CD4-positive, CD25-positive, alpha-beta regulatory T cell (primary cell): ENCODE measurements around the gene SRRT. TPM values are rescaled to one million over a fixed set of nuclear protein-coding genes. Genes with fewer than 3 reads are reported as not detected.

Experiments
- ATAC-seq, 2 donors: fragments of 150-1000 bp; cut with Tn5 transposase; one replicate each; pipeline ENCODE4 v1.10.0; 2021; ENCODE audit warnings: low read depth in 2 of 2, moderate number of reproducible peaks in 2 of 2, moderate library complexity in 1 of 2
- DNase-seq, 3 donors: peaks; one replicate each; pipeline versions ENCODE4 v3.0.0 to v3.0.0-alpha.2; 2012 to 2022; ENCODE audit warnings: mixed read lengths in 1 of 3
- H3K27ac ChIP-seq: one replicate; pipeline ENCODE4 v1.7.0; 2013; ENCODE audit warnings: mild to moderate bottlenecking, low read length; ENCODE audit not compliant: insufficient read depth, poor library complexity, severe bottlenecking
- H3K27me3 ChIP-seq: one replicate; pipeline ENCODE4 v1.7.0; 2013; ENCODE audit warnings: low read length; ENCODE audit not compliant: control insufficient read depth, insufficient read depth
- H3K36me3 ChIP-seq: one replicate; pipeline ENCODE4 v1.7.0; 2013; ENCODE audit warnings: mild to moderate bottlenecking, low read length, moderate library complexity; ENCODE audit not compliant: control insufficient read depth, insufficient read depth
- H3K4me1 ChIP-seq: 2 replicates; pipeline ENCODE4 v1.7.0; 2013; ENCODE audit warnings: mild to moderate bottlenecking, low read length; ENCODE audit not compliant: insufficient read depth, control insufficient read depth, poor library complexity, severe bottlenecking
- H3K4me3 ChIP-seq: one replicate; pipeline ENCODE4 v1.7.0; 2013; ENCODE audit warnings: low read depth, mild to moderate bottlenecking, low read length, moderate library complexity
- H3K9me3 ChIP-seq, 2 experiments: 1 replicate in 1 of 2; 2 replicates in 1 of 2; pipeline ENCODE4 v1.7.0; 2013; ENCODE audit warnings: low read length in 2 of 2, mild to moderate bottlenecking in 1 of 2, moderate library complexity in 1 of 2; ENCODE audit not compliant: control insufficient read depth in 2 of 2
- H3K27ac Mint-ChIP-seq, 3 donors: one replicate each; pipeline ENCODE4 v1.8.0; 2020 to 2022; ENCODE audit warnings: mild to moderate bottlenecking in 3 of 3, mixed read lengths in 3 of 3, moderate library complexity in 2 of 3
- H3K27me3 Mint-ChIP-seq: one replicate; pipeline ENCODE4 v1.8.0; 2022; ENCODE audit warnings: mild to moderate bottlenecking, mixed read lengths
- H3K36me3 Mint-ChIP-seq: one replicate; pipeline ENCODE4 v1.8.0; 2020; ENCODE audit warnings: mixed read lengths
- H3K4me1 Mint-ChIP-seq, 4 donors: one replicate each; pipeline ENCODE4 v1.8.0; 2020 to 2022; ENCODE audit warnings: mixed read lengths in 4 of 4, mild to moderate bottlenecking in 1 of 4
- H3K4me3 Mint-ChIP-seq, 4 donors: one replicate each; pipeline ENCODE4 v1.8.0; 2020 to 2022; ENCODE audit warnings: mild to moderate bottlenecking in 4 of 4, mixed read lengths in 4 of 4, moderate library complexity in 3 of 4
- H3K9me3 Mint-ChIP-seq, 7 donors: one replicate each; pipeline ENCODE4 v1.8.0; 2020 to 2022; ENCODE audit warnings: mixed read lengths in 7 of 7, mild to moderate bottlenecking in 3 of 7, moderate library complexity in 2 of 7
- polyA plus RNA-seq, 4 donors: library from polyadenylated mRNA; unstranded; fragments of 300-500 nt; fragmentation: Illumina TruSeq; gene quantifications; one replicate each; pipeline ENCODE4 v1.2.3, GENCODE V29; 2021
- total RNA-seq: library from RNA; stranded (reverse); gene quantifications from one replicate; pipeline ENCODE4 v1.2.3, GENCODE V29; 2022

Gene SRRT
- total and polyA plus RNA-seq, 5 donors from 2014 or later = 31.9 to 234 (median 38.5) TPM

- DNase-seq (no peak), ATAC-seq (no peak)
- H3K27ac ChIP-seq = no peak within 1 kb of the TSS
- peak within 1 kb of the TSS; percentile 66 to 75 (median 71) for H3K27ac Mint-ChIP-seq
- peaks cover 0 to 23% (median 9%) of the 10 kb centered on the region in 4 donors for H3K4me1 Mint-ChIP-seq
- H3K9me3 ChIP-seq = no peaks in the 10 kb centered on the region
- H3K4me1 ChIP-seq = peaks cover 31% of the 10 kb centered on the region
- H3K4me3 ChIP-seq = no peak within 1 kb of the TSS
- peaks cover 0 to 6% (median 0%) of the 10 kb centered on the region in 7 donors for H3K9me3 Mint-ChIP-seq
- H3K27me3 Mint-ChIP-seq = peaks cover 71% of the 10 kb centered on the region
- no peaks in the 10 kb centered on the region for H3K36me3 ChIP-seq
- H3K36me3 Mint-ChIP-seq = no peaks in the 10 kb centered on the region
- peaks cover 16% of the 10 kb centered on the region for H3K27me3 ChIP-seq
- peak within 1 kb of the TSS; percentile 82 to 88 (median 85) for H3K4me3 Mint-ChIP-seq
Observed at GRCh38 chr7:100895701-100895955, 20.7 kb downstream of the SRRT start, which contains the start of gene ACHE. TSS of gene ACHE (minus strand) at chr7:100895888. CDS start at chr7:100894232, 1,656 bp downstream.

- DNase-seq = peak in 2 of 3 donors; percentile 27 to 32
- Mint-ChIP-seq H3K36me3 (peaks cover 4% of the 10 kb centered on the region), H3K9me3 (peaks cover 0 to 9% (median 0%) of the 10 kb centered on the region in 7 donors), H3K27me3 (peaks cover 72% of the 10 kb centered on the region), H3K27ac (peak overlapping the region; percentile 66 to 75 (median 71)), H3K4me1 (peaks cover 0 to 18% (median 9%) of the 10 kb centered on the region in 4 donors), H3K4me3 (peak overlapping the region; percentile 82 to 88 (median 85))
- no peaks in the 10 kb centered on the region for H3K9me3 ChIP-seq
- H3K27me3 ChIP-seq = peaks cover 16% of the 10 kb centered on the region
- no peak overlapping the region for H3K4me3 ChIP-seq
- peaks cover 26% of the 10 kb centered on the region for H3K4me1 ChIP-seq
- ATAC-seq = no peak
- no peaks in the 10 kb centered on the region for H3K36me3 ChIP-seq
- no peak overlapping the region for H3K27ac ChIP-seq
Observed at GRCh38 chr7:100895956-100896731, 21.2 kb downstream of the SRRT start.

GRCh38 chr7:100896732-100897608 is 22.1 kb downstream of the SRRT start:
- peaks cover 16% of the 10 kb centered on the region for H3K27me3 ChIP-seq
- Mint-ChIP-seq H3K36me3 (peaks cover 4% of the 10 kb centered on the region), H3K27ac (no peak overlapping the region), H3K27me3 (peaks cover 65% of the 10 kb centered on the region), H3K4me3 (peak overlapping the region; percentile 66 to 87 (median 80)), H3K9me3 (peaks cover 0 to 9% (median 0%) of the 10 kb centered on the region in 7 donors), H3K4me1 (peaks cover 0 to 14% (median 5%) of the 10 kb centered on the region in 4 donors)
- H3K4me3 ChIP-seq = no peak overlapping the region
- no peaks in the 10 kb centered on the region for H3K36me3 ChIP-seq
- H3K4me1 ChIP-seq = peaks cover 24% of the 10 kb centered on the region
- ATAC-seq (peak; percentile 44 to 59), DNase-seq (peak; percentile 45 to 64 (median 56))
- no peak overlapping the region for H3K27ac ChIP-seq
- H3K9me3 ChIP-seq = no peaks in the 10 kb centered on the region

- peaks cover 0 to 7% (median 0%) of the 10 kb centered on the region in 7 donors for H3K9me3 Mint-ChIP-seq
- peaks cover 55% of the 10 kb centered on the region for H3K27me3 Mint-ChIP-seq
- Histone ChIP-seq H3K27me3 (peaks cover 16% of the 10 kb centered on the region), H3K9me3 (no peaks in the 10 kb centered on the region), H3K27ac (no peak overlapping the region), H3K4me3 (no peak overlapping the region), H3K4me1 (peaks cover 24% of the 10 kb centered on the region), H3K36me3 (no peaks in the 10 kb centered on the region)
- ATAC-seq (no peak), DNase-seq (no peak)
- H3K27ac Mint-ChIP-seq = no peak overlapping the region
- peak overlapping the region; percentile 19 to 83 (median 74) for H3K4me3 Mint-ChIP-seq
- H3K36me3 Mint-ChIP-seq = peaks cover 4% of the 10 kb centered on the region
- H3K4me1 Mint-ChIP-seq = peaks cover 0 to 12% (median 5%) of the 10 kb centered on the region in 4 donors
Observed at GRCh38 chr7:100897772-100898454, 23.0 kb downstream of the SRRT start.

GRCh38 chr7:100899432-100899831 is 24.5 kb downstream of the SRRT start:
- Histone ChIP-seq H3K9me3 (no peaks in the 10 kb centered on the region), H3K4me1 (peaks cover 24% of the 10 kb centered on the region), H3K36me3 (no peaks in the 10 kb centered on the region), H3K27ac (no peak overlapping the region), H3K27me3 (peaks cover 14% of the 10 kb centered on the region), H3K4me3 (no peak overlapping the region)
- Mint-ChIP-seq H3K27me3 (peaks cover 52% of the 10 kb centered on the region), H3K27ac (no peak overlapping the region), H3K36me3 (peaks cover 4% of the 10 kb centered on the region), H3K4me3 (no peak overlapping the region), H3K9me3 (peaks cover 0 to 7% (median 0%) of the 10 kb centered on the region in 7 donors), H3K4me1 (peaks cover 0 to 12% (median 5%) of the 10 kb centered on the region in 4 donors)
- DNase-seq (no peak), ATAC-seq (no peak)

GRCh38 chr7:100900978-100901377 is 26.1 kb downstream of the SRRT start:
- Histone ChIP-seq H3K27me3 (peaks cover 13% of the 10 kb centered on the region), H3K27ac (no peak overlapping the region), H3K4me3 (no peak overlapping the region), H3K4me1 (peaks cover 14% of the 10 kb centered on the region), H3K36me3 (no peaks in the 10 kb centered on the region), H3K9me3 (no peaks in the 10 kb centered on the region)
- H3K36me3 Mint-ChIP-seq = peaks cover 4% of the 10 kb centered on the region
- peak overlapping the region in 1 of 3 donors; percentile 57 for H3K27ac Mint-ChIP-seq
- no peak for ATAC-seq
- no peak for DNase-seq
- H3K4me1 Mint-ChIP-seq = peaks cover 0 to 10% (median 4%) of the 10 kb centered on the region in 4 donors
- H3K9me3 Mint-ChIP-seq = peaks cover 0 to 6% (median 0%) of the 10 kb centered on the region in 7 donors
- peaks cover 44% of the 10 kb centered on the region for H3K27me3 Mint-ChIP-seq
- H3K4me3 Mint-ChIP-seq = no peak overlapping the region

- Mint-ChIP-seq H3K27ac (no peak overlapping the region), H3K9me3 (peaks cover 0 to 5% (median 0%) of the 10 kb centered on the region in 7 donors), H3K4me3 (no peak overlapping the region), H3K27me3 (peaks cover 38% of the 10 kb centered on the region), H3K36me3 (peaks cover 4% of the 10 kb centered on the region), H3K4me1 (peaks cover 0 to 5% (median 0%) of the 10 kb centered on the region in 4 donors)
- no peak for DNase-seq
- no peak for ATAC-seq
- Histone ChIP-seq H3K4me3 (no peak overlapping the region), H3K27ac (no peak overlapping the region), H3K4me1 (peaks cover 5% of the 10 kb centered on the region), H3K36me3 (no peaks in the 10 kb centered on the region), H3K9me3 (no peaks in the 10 kb centered on the region), H3K27me3 (peaks cover 8% of the 10 kb centered on the region)
Observed at GRCh38 chr7:100901921-100902332, 27.0 kb downstream of the SRRT start.
